GM12801 (cell line): ENCODE data around the gene SLCO1A2.

ENCODE experiments used
- CTCF ChIP-seq: IDR thresholded peaks from one replicate; pipeline ENCODE4 v1.5.1; 2011; ENCODE audit warnings: control low read depth; ENCODE audit not compliant: insufficient read length; ENCODE audit errors: extremely low read depth

SLCO1A2 gene

GRCh38 chr12:21294176-21294575 is 40.5 kb downstream of the SLCO1A2 start:
- no peak for TF ChIP-seq CTCF

- TF ChIP-seq CTCF = no peak
These were observed 42.6 kb downstream of the SLCO1A2 start for GRCh38 chr12:21292111-21292510.

- TF ChIP-seq CTCF = no peak
These were observed 45.0 kb downstream of the SLCO1A2 start for GRCh38 chr12:21289698-21290097.

GRCh38 chr12:21276826-21277225 is 57.9 kb downstream of the SLCO1A2 start:
- no peak for TF ChIP-seq CTCF

GRCh38 chr12:21265932-21266331 is 68.8 kb downstream of the SLCO1A2 start:
- no peak for TF ChIP-seq CTCF

- TF ChIP-seq CTCF = no peak
These were observed 70.5 kb downstream of the SLCO1A2 start for GRCh38 chr12:21264232-21264631.

GRCh38 chr12:21257172-21257571 is 77.5 kb downstream of the SLCO1A2 start:
- TF ChIP-seq CTCF = no peak

- TF ChIP-seq CTCF = no peak
These were observed 82.6 kb downstream of the SLCO1A2 start for GRCh38 chr12:21252070-21252469.
